Measurements from ENCODE around the gene RTN4RL1. TPM values are rescaled to one million over a fixed set of nuclear protein-coding genes. Genes with fewer than 3 reads are reported as not detected.

The RTN4RL1 gene
- total and polyA plus RNA-seq, 2 of the 13 experiments (the other 11 are each of a cell fraction or from before 2014, with no cell fraction given): 0.01 TPM; not detected in 1

- TF ChIP-seq ZNF639 (CRISPR knock-in tag; conservative IDR thresholded peaks at IDR 0.05): no peak
- no peak for TF ChIP-seq GFI1 (CRISPR knock-in tag; IDR thresholded peaks at IDR 0.05; ENCODE audit: borderline replicate concordance)
- no peak for TF ChIP-seq HOXA7 (CRISPR knock-in tag; IDR thresholded peaks at IDR 0.05)
- TF ChIP-seq ZNF225 (CRISPR knock-in tag; IDR thresholded peaks at IDR 0.05): no peak
- no peak for TF ChIP-seq HMGA1 (CRISPR knock-in tag; conservative IDR thresholded peaks at IDR 0.05)
- no peak; the same call in 1 of the 2 replicates for TF ChIP-seq YEATS4 (CRISPR knock-in tag; IDR thresholded peaks at IDR 0.05; ENCODE audit: borderline replicate concordance)
- TF ChIP-seq ZNF572 (CRISPR knock-in tag; IDR thresholded peaks at IDR 0.05): no peak
- TF ChIP-seq HHEX (CRISPR knock-in tag; IDR thresholded peaks at IDR 0.05): no peak
- TF ChIP-seq TBP (CRISPR knock-in tag; IDR thresholded peaks at IDR 0.05): no peak
- no peak for TF ChIP-seq NR3C1 (CRISPR knock-in tag; IDR thresholded peaks at IDR 0.05)
- no peak for TF ChIP-seq ZBTB2 (CRISPR knock-in tag; IDR thresholded peaks at IDR 0.05; ENCODE audit: low read depth)
- TF ChIP-seq ZNF776 (CRISPR knock-in tag; IDR thresholded peaks at IDR 0.05): no peak
- no peak for TF ChIP-seq DNMT1 (CRISPR knock-in tag; IDR thresholded peaks at IDR 0.05)
- no peak for TF ChIP-seq TMF1 (CRISPR knock-in tag; IDR thresholded peaks at IDR 0.05; ENCODE audit: low read depth)
- TF ChIP-seq ZNF234 (CRISPR knock-in tag; conservative IDR thresholded peaks at IDR 0.05): no peak
- 0 out of 2 replicates have a peak, but pooled peaks have one; percentile 21 for TF ChIP-seq ZNF430 (CRISPR knock-in tag; IDR thresholded peaks at IDR 0.05)
- TF ChIP-seq BRD4 (CRISPR knock-in tag; IDR thresholded peaks at IDR 0.05): no peak
- no peak for TF ChIP-seq ZNF75D (CRISPR knock-in tag; IDR thresholded peaks at IDR 0.05; ENCODE audit: borderline replicate concordance)
- no peak for TF ChIP-seq ZNF280B (CRISPR knock-in tag; IDR thresholded peaks at IDR 0.05; ENCODE audit: borderline replicate concordance)
- TF ChIP-seq ZNF878 (CRISPR knock-in tag; IDR thresholded peaks at IDR 0.05): no peak
- TF ChIP-seq IRF1 (CRISPR knock-in tag; IDR thresholded peaks at IDR 0.05; ENCODE audit: low read depth): no peak
- TF ChIP-seq SMC3 (IDR thresholded peaks at IDR 0.05; ENCODE audit: low read length): no peak
- no peak for TF ChIP-seq MLXIP (CRISPR knock-in tag; IDR thresholded peaks at IDR 0.05; ENCODE audit: borderline replicate concordance)
Measured at GRCh38 chr17:2054512-2055291, 29.6 kb upstream of the RTN4RL1 start, which contains the start of gene HIC1 (continued).

Data from HepG2 (cell line).